Natural killer cell (primary cell): ENCODE results near the gene PLXNA2. TPM values are rescaled to one million over a fixed set of nuclear protein-coding genes. Genes with fewer than 3 reads are reported as not detected.

Source experiments
- ATAC-seq, 3 donors: fragments of 150-1000 bp in 2 of 3; fragments of 200-7000 bp in 1 of 3; cut with Tn5 transposase; 1 replicate in 1 of 3; 2 replicates in 2 of 3; pipeline ENCODE4 v1.10.0; 2021; ENCODE audit warnings: mild to moderate bottlenecking in 2 of 3, moderate library complexity in 2 of 3
- DNase-seq, 2 donors: peaks; one replicate each; pipeline versions ENCODE4 v3.0.0 to v3.0.0-alpha.2; 2013 to 2021; ENCODE audit warnings: mixed read lengths in 1 of 2
- H3K27ac ChIP-seq: one replicate; pipeline ENCODE4 v1.5.1; 2013; ENCODE audit warnings: mild to moderate bottlenecking, low read length
- H3K27me3 ChIP-seq: one replicate; pipeline ENCODE4 v1.6.1; 2013; ENCODE audit warnings: low read length; ENCODE audit not compliant: control insufficient read depth, insufficient read depth
- H3K36me3 ChIP-seq: one replicate; pipeline ENCODE4 v1.6.1; 2013; ENCODE audit warnings: low read length; ENCODE audit not compliant: control insufficient read depth, insufficient read depth
- H3K4me1 ChIP-seq: one replicate; pipeline ENCODE4 v1.6.1; 2013; ENCODE audit warnings: low read length; ENCODE audit not compliant: control insufficient read depth, insufficient read depth
- H3K4me3 ChIP-seq: one replicate; pipeline ENCODE4 v1.5.1; 2013; ENCODE audit warnings: low read length
- H3K9me3 ChIP-seq: one replicate; pipeline ENCODE4 v1.6.1; 2013; ENCODE audit warnings: low read length; ENCODE audit not compliant: control insufficient read depth, insufficient read depth
- H3K27ac Mint-ChIP-seq, 2 donors: one replicate each; pipeline ENCODE4 v1.8.0; 2022; ENCODE audit warnings: mild to moderate bottlenecking in 2 of 2, mixed read lengths in 2 of 2, moderate library complexity in 1 of 2
- H3K27me3 Mint-ChIP-seq, 2 donors: one replicate each; pipeline ENCODE4 v1.8.0; 2022; ENCODE audit warnings: low read depth in 2 of 2, mixed read lengths in 2 of 2
- H3K36me3 Mint-ChIP-seq: one replicate; pipeline ENCODE4 v1.8.0; 2022; ENCODE audit warnings: mixed read lengths
- H3K4me1 Mint-ChIP-seq, 2 donors: one replicate each; pipeline ENCODE4 v1.8.0; 2022; ENCODE audit warnings: mixed read lengths in 2 of 2
- H3K4me3 Mint-ChIP-seq: one replicate; pipeline ENCODE4 v1.8.0; 2022; ENCODE audit warnings: mild to moderate bottlenecking, moderate library complexity, mixed read lengths
- H3K9me3 Mint-ChIP-seq, 2 donors: one replicate each; pipeline ENCODE4 v1.8.0; 2022; ENCODE audit warnings: mixed read lengths in 2 of 2
- CTCF ChIP-seq: fragments of 200-600 bp; IDR thresholded peaks from one replicate; pipeline ENCODE4 v1.8.0; 2022; ENCODE audit warnings: antibody characterized with exemption
- WGBS: methylation state at CpG from one replicate; pipeline ENCODE4 v1.1.7; 2013; ENCODE audit warnings: missing lambda C conversion rate; ENCODE audit not compliant: insufficient coverage; 5-methylcytosine and 5-hydroxymethylcytosine counted together
- intact Hi-C: fragments of 100-400 bp; cut with micrococcal nuclease; formaldehyde crosslinking; loops from one replicate; pipeline ENCODE4 v1.14.2; 2022
- total RNA-seq, 4 donors: library from RNA; stranded (reverse); fragments of 120-200 nt in 1 of 4; gene quantifications; one replicate each; pipeline versions ENCODE4 v1.2.3 to v1.2.4, GENCODE V29; 2013 to 2022

The PLXNA2 gene
- total RNA-seq, 3 donors from 2014 or later (not counting 1 experiment from before 2014, with no cell fraction given) = 2.8 to 8.4 (median 2.8) TPM

- H3K4me1 ChIP-seq = peaks cover 18% of the 10 kb centered on the region
- Mint-ChIP-seq H3K4me3 (no peak overlapping the region), H3K36me3 (no peaks in the 10 kb centered on the region), H3K27me3 (peaks cover 12 to 14% of the 10 kb centered on the region in 2 donors), H3K4me1 (peaks cover 10 to 23% of the 10 kb centered on the region in 2 donors), H3K27ac (no peak overlapping the region), H3K9me3 (no peaks in the 10 kb centered on the region)
- no peak overlapping the region for H3K27ac ChIP-seq
- H3K9me3 ChIP-seq = no peaks in the 10 kb centered on the region
- no peak for ATAC-seq
- peaks cover 4% of the 10 kb centered on the region for H3K27me3 ChIP-seq
- H3K36me3 ChIP-seq = no peaks in the 10 kb centered on the region
- no peak for DNase-seq
- WGBS = 80% methylated on average over 5 of the region's 5 CpGs
- intact Hi-C loops = no loop called here
- TF ChIP-seq CTCF = no peak
- H3K4me3 ChIP-seq = no peak overlapping the region
Measured at GRCh38 chr1:208247696-208248095, 3.5 kb upstream of the PLXNA2 start.

- TF ChIP-seq CTCF = peak; percentile 84
- Histone ChIP-seq H3K27ac (peak overlapping the region; percentile 38), H3K36me3 (no peaks in the 10 kb centered on the region), H3K9me3 (no peaks in the 10 kb centered on the region), H3K27me3 (peaks cover 21% of the 10 kb centered on the region), H3K4me1 (peaks cover 18% of the 10 kb centered on the region), H3K4me3 (peak overlapping the region; percentile 37)
- intact Hi-C loops = loop anchor here (1.0 kb wide), 2 partner anchors 113 to 224 kb away; no protein-coding TSS in a partner anchor
- Mint-ChIP-seq H3K27ac (peak overlapping the region; percentile 17 to 62), H3K4me1 (peaks cover 10 to 28% of the 10 kb centered on the region in 2 donors), H3K36me3 (no peaks in the 10 kb centered on the region), H3K9me3 (no peaks in the 10 kb centered on the region), H3K27me3 (peaks cover 14 to 22% of the 10 kb centered on the region in 2 donors), H3K4me3 (peak overlapping the region; percentile 91)
- peak; percentile 71 to 88 for DNase-seq
- peak; percentile 77 to 86 (median 79) for ATAC-seq
- WGBS = 14% methylated on average over 21 of the region's 22 CpGs
Measured at GRCh38 chr1:208245185-208245705, 1.1 kb upstream of the PLXNA2 start.

- intact Hi-C loops = no loop called here
- Histone ChIP-seq H3K27ac (no peak overlapping the region), H3K9me3 (no peaks in the 10 kb centered on the region), H3K4me1 (peaks cover 18% of the 10 kb centered on the region), H3K4me3 (peak overlapping the region; percentile 79), H3K36me3 (no peaks in the 10 kb centered on the region), H3K27me3 (peaks cover 21% of the 10 kb centered on the region)
- Mint-ChIP-seq H3K36me3 (no peaks in the 10 kb centered on the region), H3K4me3 (peak overlapping the region; percentile 91), H3K9me3 (no peaks in the 10 kb centered on the region), H3K27me3 (peaks cover 24 to 26% of the 10 kb centered on the region in 2 donors), H3K4me1 (peaks cover 10 to 33% of the 10 kb centered on the region in 2 donors), H3K27ac (peak overlapping the region in 1 of 2 donors; percentile 62)
- no peak for TF ChIP-seq CTCF
- ATAC-seq = peak in 1 of 3 donors; percentile 25
- DNase-seq = peak; percentile 20 to 48
- under 1% methylated on average over 54 of the region's 54 CpGs for WGBS
Measured at GRCh38 chr1:208243527-208243966, 637 bp downstream of the PLXNA2 start.
